ENCODE results near the gene GLIS2.

GRCh38 chr16:4295581-4295980 is 20.3 kb upstream of the GLIS2 start:
- TF ChIP-seq CTCF (IDR thresholded peaks at IDR 0.05) (no peak), POLR2A (IDR thresholded peaks at IDR 0.05) (no peak), POLR2AphosphoS5 (IDR thresholded peaks at IDR 0.05; ENCODE audit: insufficient read depth in 1 of 2, low read depth in 1 of 2) (no peak)

Measured in vagina (tissue), 2 donors.